Hepatocyte (in vitro differentiated cells): ENCODE data around the gene RAET1L. TPM values are rescaled to one million over a fixed set of nuclear protein-coding genes. Genes with fewer than 3 reads are reported as not detected.

Source experiments
- DNase-seq: peaks from one replicate; pipeline ENCODE4 v3.0.0-alpha.2; 2016; ENCODE audit warnings: low spot score
- H2AFZ ChIP-seq: fragments of 200-600 bp; sonication (generic); 2 replicates; pipeline ENCODE4 v1.6.0; 2016; ENCODE audit warnings: antibody characterized with exemption, mild to moderate bottlenecking
- H3K27ac ChIP-seq: fragments of 200-600 bp; sonication (generic); 2 replicates; pipeline ENCODE4 v1.5.1; 2016; ENCODE audit warnings: mild to moderate bottlenecking
- H3K27me3 ChIP-seq: fragments of 200-600 bp; sonication (generic); 2 replicates; pipeline ENCODE4 v1.6.1; 2016
- H3K36me3 ChIP-seq: fragments of 200-600 bp; sonication (generic); replicated peaks from 2 replicates; pipeline ENCODE4 v1.5.1; 2016; ENCODE audit warnings: low read depth; ENCODE audit not compliant: insufficient read depth
- H3K4me1 ChIP-seq: fragments of 200-600 bp; sonication (generic); 2 replicates; pipeline ENCODE4 v1.5.1; 2016; ENCODE audit warnings: mild to moderate bottlenecking, moderate library complexity; ENCODE audit not compliant: insufficient read depth
- H3K4me2 ChIP-seq: fragments of 200-600 bp; sonication (generic); 2 replicates; pipeline ENCODE4 v1.6.0; 2016
- H3K4me3 ChIP-seq: fragments of 200-600 bp; sonication (generic); 2 replicates; pipeline ENCODE4 v1.5.1; 2016; ENCODE audit warnings: mild to moderate bottlenecking
- H3K79me2 ChIP-seq: fragments of 200-600 bp; sonication (generic); 2 replicates; pipeline ENCODE4 v1.6.0; 2017; ENCODE audit warnings: mild to moderate bottlenecking
- H3K9me2 ChIP-seq: fragments of 200-600 bp; sonication (generic); replicated peaks from 2 replicates; pipeline ENCODE4 v1.6.0; 2017; ENCODE audit warnings: mild to moderate bottlenecking; ENCODE audit not compliant: insufficient read depth
- H3K9me3 ChIP-seq: fragments of 200-600 bp; sonication (generic); 2 replicates; pipeline ENCODE4 v1.5.1; 2016; ENCODE audit warnings: low read depth, mild to moderate bottlenecking
- H4K20me1 ChIP-seq: fragments of 200-600 bp; sonication (generic); 2 replicates; pipeline ENCODE4 v1.6.0; 2016; ENCODE audit warnings: mild to moderate bottlenecking; ENCODE audit not compliant: insufficient read depth, poor library complexity, severe bottlenecking
- CTCF ChIP-seq: fragments of 200-600 bp; sonication (generic); IDR thresholded peaks from 2 replicates; pipeline ENCODE4 v1.5.1; 2016; ENCODE audit warnings: antibody characterized with exemption, mild to moderate bottlenecking; ENCODE audit not compliant: poor library complexity
- EZH2 ChIP-seq: fragments of 200-600 bp; sonication (generic); IDR thresholded peaks from 2 replicates; pipeline ENCODE4 v1.6.1; 2016; ENCODE audit warnings: antibody characterized with exemption, mild to moderate bottlenecking, borderline replicate concordance
- EZH2phosphoT487 ChIP-seq: fragments of 200-600 bp; sonication (generic); IDR thresholded peaks from one replicate; pipeline ENCODE4 v1.6.1; 2018; ENCODE audit warnings: antibody characterized with exemption, mild to moderate bottlenecking, low read depth, moderate library complexity; ENCODE audit not compliant: unreplicated experiment, severe bottlenecking
- WGBS: methylation state at CpG from one replicate; pipeline ENCODE4 v1.1.6; 2016; ENCODE audit warnings: low lambda C conversion rate; ENCODE audit errors: missing lambda C conversion rate; 5-methylcytosine and 5-hydroxymethylcytosine counted together
- polyA plus RNA-seq: library from polyadenylated mRNA; unstranded; fragments of >200 nt; fragmentation: Nextera tagmentation; extraction: Ambion mirVana; gene quantifications from 2 replicates; pipeline ENCODE4 v1.2.1, GENCODE V29; 2016
- total RNA-seq: library from RNA; depleted of rRNA; stranded (reverse); fragments of >200 nt; gene quantifications from 2 replicates; pipeline ENCODE4 v1.2.3, GENCODE V29; 2014

The RAET1L gene
- total and polyA plus RNA-seq, 2 experiments from 2014 or later = not detected

DNA sequence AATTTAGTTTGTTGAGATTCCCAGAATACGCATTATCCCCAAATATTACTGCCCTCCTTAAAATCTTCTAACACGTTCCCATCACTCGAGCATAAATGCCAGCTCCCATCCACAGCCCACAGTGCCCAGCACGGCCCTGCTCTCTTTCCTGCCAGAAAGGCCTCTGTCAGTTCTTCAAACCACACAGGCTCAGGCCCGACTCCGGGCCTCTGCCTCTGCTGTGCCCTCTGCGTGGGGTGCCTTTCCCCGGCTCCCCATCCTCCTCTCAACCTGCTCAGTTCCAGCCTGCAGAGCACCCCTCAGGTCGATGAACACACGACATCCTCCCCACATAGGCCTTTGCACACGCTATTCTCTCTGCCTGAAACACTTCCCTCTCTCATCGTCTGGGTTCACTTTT is 30.8 kb upstream of the RAET1L start:
- Histone ChIP-seq H3K4me1 (no peaks in the 10 kb centered on the region), H3K27ac (no peak overlapping the region), H3K27me3 (peaks cover 36% of the 10 kb centered on the region), H2AFZ (no peak overlapping the region), H3K9me2 (no peaks in the 10 kb centered on the region), H3K4me3 (no peak overlapping the region), H3K4me2 (no peak overlapping the region), H3K79me2 (no peaks in the 10 kb centered on the region), H4K20me1 (no peaks in the 10 kb centered on the region), H3K9me3 (no peaks in the 10 kb centered on the region), H3K36me3 (no peaks in the 10 kb centered on the region)
- WGBS = 79% methylated on average over 12 of the region's 12 CpGs
- no peak for DNase-seq
- no peak for TF ChIP-seq EZH2
- no peak for TF ChIP-seq CTCF
- no peak for TF ChIP-seq EZH2phosphoT487

- DNase-seq = no peak
- H3K27me3 ChIP-seq = peaks cover 36% of the 10 kb centered on the region
- no peak overlapping the region for H3K4me2 ChIP-seq
- no peaks in the 10 kb centered on the region for H3K36me3 ChIP-seq
- H3K4me1 ChIP-seq = no peaks in the 10 kb centered on the region
- no peak overlapping the region for H2AFZ ChIP-seq
- H3K9me3 ChIP-seq = no peaks in the 10 kb centered on the region
- H4K20me1 ChIP-seq = no peaks in the 10 kb centered on the region
- H3K4me3 ChIP-seq = no peak overlapping the region
- WGBS = 90% methylated on average over 9 of the region's 10 CpGs
- no peak for TF ChIP-seq CTCF
- TF ChIP-seq EZH2phosphoT487 = no peak
- TF ChIP-seq EZH2 = no peak
- no peaks in the 10 kb centered on the region for H3K9me2 ChIP-seq
- H3K79me2 ChIP-seq = no peaks in the 10 kb centered on the region
- H3K27ac ChIP-seq = no peak overlapping the region
Measured at GRCh38 chr6:150055131-150055530, 29.8 kb upstream of the RAET1L start.

DNA sequence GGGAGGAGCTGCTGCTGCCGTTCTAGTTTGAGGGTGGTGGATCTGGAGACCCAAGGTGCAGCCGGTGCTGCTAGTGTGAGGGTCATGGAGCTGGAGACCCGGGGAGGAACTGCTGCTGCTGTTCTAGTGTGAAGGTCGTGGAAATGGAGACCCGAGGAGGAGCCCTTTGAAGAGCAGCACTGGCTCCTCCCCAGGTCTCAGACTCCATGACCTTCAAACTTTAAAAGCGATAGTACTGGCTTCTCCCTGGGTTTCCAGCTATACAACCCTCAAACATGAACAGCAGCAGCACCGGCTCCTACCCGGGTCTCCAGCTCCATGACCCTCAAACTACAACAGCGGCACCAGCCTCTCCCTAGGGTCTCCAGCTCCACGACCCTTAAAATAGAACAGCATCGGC is 28.1 kb upstream of the RAET1L start:
- Histone ChIP-seq H3K4me1 (no peaks in the 10 kb centered on the region), H3K9me3 (no peaks in the 10 kb centered on the region), H3K79me2 (no peaks in the 10 kb centered on the region), H3K4me2 (no peak overlapping the region), H4K20me1 (no peaks in the 10 kb centered on the region), H2AFZ (no peak overlapping the region), H3K4me3 (no peak overlapping the region), H3K36me3 (no peaks in the 10 kb centered on the region), H3K27me3 (peaks cover 36% of the 10 kb centered on the region), H3K9me2 (no peaks in the 10 kb centered on the region), H3K27ac (no peak overlapping the region)
- 90% methylated on average over 11 of the region's 11 CpGs for WGBS
- TF ChIP-seq CTCF (no peak), EZH2 (no peak), EZH2phosphoT487 (no peak)
- DNase-seq = no peak

GRCh38 chr6:150050846-150051245 is 25.5 kb upstream of the RAET1L start:
- Histone ChIP-seq H3K9me3 (no peaks in the 10 kb centered on the region), H3K27ac (no peak overlapping the region), H3K79me2 (no peaks in the 10 kb centered on the region), H3K9me2 (no peaks in the 10 kb centered on the region), H2AFZ (no peak overlapping the region), H4K20me1 (no peaks in the 10 kb centered on the region), H3K27me3 (peaks cover 43% of the 10 kb centered on the region), H3K4me3 (no peak overlapping the region), H3K4me2 (no peak overlapping the region), H3K4me1 (no peaks in the 10 kb centered on the region), H3K36me3 (no peaks in the 10 kb centered on the region)
- TF ChIP-seq EZH2 (no peak), EZH2phosphoT487 (no peak), CTCF (no peak)
- DNase-seq = no peak
- WGBS = 66% methylated on average over 4 of the region's 4 CpGs
